SU-DHL-6 (cell line): Measurements from ENCODE around the gene TIGD1.

ENCODE experiments used
- CTCF ChIP-seq: fragments of 200-600 bp; sonication (generic); IDR thresholded peaks from one replicate; pipeline ENCODE4 v1.5.1; 2017; ENCODE audit warnings: antibody characterized with exemption, mild to moderate bottlenecking, low read length, moderate library complexity; ENCODE audit not compliant: insufficient read depth, poor library complexity, severe bottlenecking
- EZH2phosphoT487 ChIP-seq: fragments of 200-600 bp; sonication (generic), shearing (Covaris generic); conservative IDR thresholded peaks from 2 replicates; pipeline ENCODE4 v1.6.1; 2018; ENCODE audit warnings: mild to moderate bottlenecking, antibody characterized with exemption, low read length, moderate library complexity, mixed read lengths

GRCh38 chr2:232573042-232573441 lies 22.7 kb upstream of the TIGD1 start:
- TF ChIP-seq CTCF, result no peak
- no peak for TF ChIP-seq EZH2phosphoT487
